ENCODE measurements around the gene CYTH4.

CYTH4 gene

GRCh38 chr22:37277384-37277783 lies 4.9 kb upstream of the CYTH4 start:
- no peaks in the 10 kb centered on the region for H3K36me3 ChIP-seq
- DNase-seq: no peak
- H3K27ac ChIP-seq: no peak overlapping the region
- TF ChIP-seq CTCF (IDR thresholded peaks at IDR 0.05; ENCODE audit: low read depth, low read length): no peak
- H3K4me3 ChIP-seq (ENCODE audit: low read depth, low read length): no peak overlapping the region
- H3K27me3 ChIP-seq (ENCODE audit: insufficient read depth, low read depth, severe bottlenecking): no peaks in the 10 kb centered on the region
- H3K9me3 ChIP-seq (ENCODE audit: severe bottlenecking): no peaks in the 10 kb centered on the region

DNA sequence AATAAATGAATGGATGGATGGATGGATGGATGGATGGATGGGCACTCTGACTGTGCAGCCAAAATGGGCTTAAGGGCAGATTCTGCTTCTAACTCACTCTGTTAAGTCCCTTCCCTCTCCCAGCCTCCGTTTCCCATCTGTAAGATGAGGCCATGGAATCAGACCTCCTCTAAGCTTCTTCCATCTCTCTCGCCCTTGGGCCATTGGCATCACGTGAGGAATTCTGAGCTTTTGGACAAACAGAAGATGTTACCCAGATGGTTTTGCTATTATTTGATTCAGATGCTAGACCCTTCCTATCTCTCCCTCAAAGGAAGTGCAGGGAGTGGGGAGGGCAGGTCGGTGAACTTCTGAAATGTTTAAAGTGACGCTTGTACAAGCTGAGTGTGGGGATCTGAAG lies 4.0 kb upstream of the CYTH4 start:
- Histone ChIP-seq H3K27ac (no peak overlapping the region), H3K9me3 (ENCODE audit: severe bottlenecking) (no peaks in the 10 kb centered on the region), H3K4me3 (ENCODE audit: low read depth, low read length) (no peak overlapping the region), H3K36me3 (no peaks in the 10 kb centered on the region), H3K27me3 (ENCODE audit: insufficient read depth, low read depth, severe bottlenecking) (no peaks in the 10 kb centered on the region)
- no peak for DNase-seq
- no peak for TF ChIP-seq CTCF (IDR thresholded peaks at IDR 0.05; ENCODE audit: low read depth, low read length)

DNA sequence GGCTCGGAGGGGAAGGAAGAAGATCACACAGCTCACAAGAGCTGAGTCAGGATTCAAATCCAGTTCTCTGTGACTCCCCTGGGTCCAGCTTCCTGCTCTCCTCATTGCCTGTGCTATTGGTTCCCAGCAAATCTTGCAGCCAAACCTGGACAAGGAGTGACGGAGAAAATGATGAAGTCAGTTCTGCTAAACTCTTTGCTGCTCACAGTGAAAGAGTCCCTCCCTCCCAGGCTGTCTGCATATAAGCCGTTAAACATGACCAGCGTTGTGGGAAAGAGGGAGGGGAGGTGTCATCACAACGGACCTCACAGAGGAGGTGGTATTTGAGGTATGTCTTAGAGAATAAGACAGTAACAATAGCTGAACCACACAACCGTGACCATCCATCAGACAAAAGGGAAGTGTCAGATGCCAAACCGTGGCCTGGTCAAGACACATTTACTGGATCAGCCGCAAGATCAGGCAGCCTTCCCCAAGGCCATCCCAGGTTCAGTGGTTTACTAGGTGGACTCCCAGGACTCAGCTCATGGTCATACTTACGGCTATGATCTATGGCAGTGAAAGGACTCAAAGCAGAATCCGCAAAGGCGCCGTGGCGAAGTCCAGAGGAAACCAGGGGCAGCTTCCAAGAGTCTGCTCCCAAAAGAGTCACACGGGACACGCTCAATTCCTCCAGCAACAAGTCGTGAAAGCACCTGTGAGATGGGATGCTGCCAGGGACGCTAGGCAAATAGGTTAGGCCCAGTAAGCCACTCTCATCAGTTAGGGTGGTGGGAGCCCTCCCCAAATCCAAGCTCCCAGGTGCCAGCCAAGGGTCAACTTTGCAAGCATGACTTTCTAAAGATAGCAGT lies 2.8 kb upstream of the CYTH4 start:
- H3K9me3 ChIP-seq (ENCODE audit: severe bottlenecking): no peaks in the 10 kb centered on the region
- H3K27me3 ChIP-seq (ENCODE audit: insufficient read depth, low read depth, severe bottlenecking): no peaks in the 10 kb centered on the region
- no peak overlapping the region for H3K27ac ChIP-seq
- no peaks in the 10 kb centered on the region for H3K36me3 ChIP-seq
- DNase-seq: no peak
- TF ChIP-seq CTCF (IDR thresholded peaks at IDR 0.05; ENCODE audit: low read depth, low read length): no peak
- H3K4me3 ChIP-seq (ENCODE audit: low read depth, low read length): no peak overlapping the region

DNA sequence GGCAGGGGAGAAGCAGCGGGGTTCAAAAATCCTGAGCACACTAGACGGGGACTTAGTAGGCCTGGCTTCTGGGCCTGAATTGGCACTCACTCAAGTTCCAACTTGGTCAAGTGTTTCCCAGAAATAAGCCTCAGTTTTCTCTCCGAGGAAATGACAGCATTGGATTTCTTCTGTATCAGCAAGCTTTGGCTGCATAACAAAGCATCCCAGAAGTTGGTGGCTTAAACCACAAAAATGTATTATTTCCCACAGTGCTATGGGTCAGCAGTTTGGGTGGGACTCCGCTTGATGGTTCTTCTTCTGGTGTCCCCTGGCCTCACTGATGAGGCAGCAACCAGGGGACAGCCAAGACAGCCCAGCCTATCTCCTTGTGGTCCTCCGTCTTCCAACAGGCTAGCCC lies 1.6 kb upstream of the CYTH4 start:
- no peaks in the 10 kb centered on the region for H3K27me3 ChIP-seq (ENCODE audit: insufficient read depth, low read depth, severe bottlenecking)
- no peaks in the 10 kb centered on the region for H3K36me3 ChIP-seq
- DNase-seq: no peak
- H3K9me3 ChIP-seq (ENCODE audit: severe bottlenecking): no peaks in the 10 kb centered on the region
- TF ChIP-seq CTCF (IDR thresholded peaks at IDR 0.05; ENCODE audit: low read depth, low read length): no peak
- H3K4me3 ChIP-seq (ENCODE audit: low read depth, low read length): no peak overlapping the region
- no peak overlapping the region for H3K27ac ChIP-seq

GRCh38 chr22:37281195-37281594 lies 1.1 kb upstream of the CYTH4 start:
- DNase-seq: no peak
- Histone ChIP-seq H3K36me3 (no peaks in the 10 kb centered on the region), H3K27me3 (ENCODE audit: insufficient read depth, low read depth, severe bottlenecking) (no peaks in the 10 kb centered on the region), H3K9me3 (ENCODE audit: severe bottlenecking) (no peaks in the 10 kb centered on the region), H3K27ac (no peak overlapping the region), H3K4me3 (ENCODE audit: low read depth, low read length) (no peak overlapping the region)
- TF ChIP-seq CTCF (IDR thresholded peaks at IDR 0.05; ENCODE audit: low read depth, low read length): no peak
